PC-3 (cell line): ENCODE measurements around the gene SLC34A3. TPM values are rescaled to one million over a fixed set of nuclear protein-coding genes. Genes with fewer than 3 reads are reported as not detected.
A peak's percentile ranks its signal among the peaks of the same experiment; 100 is the strongest.

ENCODE experiments used
- ATAC-seq: fragments of 200-7000 bp; cut with Tn5 transposase; 2 replicates; pipeline ENCODE4 v1.9.1; 2020; ENCODE audit warnings: mild to moderate bottlenecking, moderate library complexity
- BruUV-seq: library from RNA; stranded (reverse); fragments of 400-500 nt; replicated peaks from 2 replicates; lab custom pipeline; 2021; lab: Mats Ljungman, UMichigan
- CTCF ChIA-PET: fragments of 300-600 bp; sonication (Branson Sonifier 250); formaldehyde crosslinking; loops from one replicate; lab custom pipeline; 2022; ENCODE audit warnings: antibody characterized with exemption; lab: Charles Lee
- POLR2A ChIA-PET: fragments of 300-600 bp; sonication (Branson Sonifier 250); formaldehyde crosslinking; loops from one replicate; lab custom pipeline; 2022; ENCODE audit warnings: antibody characterized with exemption; ENCODE audit not compliant: unreplicated experiment; lab: Charles Lee
- DNase-seq: peaks from one replicate; pipeline ENCODE4 v3.0.0-alpha.2; 2015
- H2AFZ ChIP-seq: fragments of 300-600 bp; sonication (generic); 2 replicates; pipeline ENCODE4 v1.6.0; 2016; ENCODE audit warnings: antibody characterized with exemption, low read length
- H3F3A ChIP-seq: fragments of 300-600 bp; sonication (generic); one replicate; pipeline ENCODE4 v1.6.0; 2017; ENCODE audit warnings: antibody characterized with exemption, low read length, control low read depth, mild to moderate bottlenecking; ENCODE audit not compliant: unreplicated experiment
- H3K27ac ChIP-seq: fragments of 300-600 bp; sonication (generic); 2 replicates; pipeline ENCODE4 v1.5.1; 2016; ENCODE audit warnings: mild to moderate bottlenecking, low read length
- H3K27me3 ChIP-seq: fragments of 300-600 bp; sonication (generic); 2 replicates; pipeline ENCODE4 v1.6.1; 2016; ENCODE audit warnings: low read length, mixed read lengths
- H3K36me3 ChIP-seq: fragments of 300-600 bp; sonication (generic); 2 replicates; pipeline ENCODE4 v1.6.1; 2016; ENCODE audit warnings: low read depth, mixed run types, low read length, mixed read lengths
- H3K4me1 ChIP-seq: fragments of 300-600 bp; sonication (generic); 2 replicates; pipeline ENCODE4 v1.5.1; 2016; ENCODE audit warnings: low read length; ENCODE audit not compliant: insufficient read depth
- H3K4me2 ChIP-seq: fragments of 300-600 bp; sonication (generic); 2 replicates; pipeline ENCODE4 v1.6.0; 2016; ENCODE audit warnings: low read length
- H3K4me3 ChIP-seq: fragments of 300-600 bp; sonication (generic); 2 replicates; pipeline ENCODE4 v1.5.1; 2016; ENCODE audit warnings: mild to moderate bottlenecking, low read length, mixed read lengths
- H3K79me2 ChIP-seq: fragments of 300-600 bp; sonication (generic); 2 replicates; pipeline ENCODE4 v1.6.1; 2017; ENCODE audit warnings: low read length, mixed read lengths
- H3K9ac ChIP-seq: fragments of 300-600 bp; sonication (generic); 2 replicates; pipeline ENCODE4 v1.6.0; 2016; ENCODE audit warnings: mild to moderate bottlenecking, low read length
- H3K9me2 ChIP-seq: fragments of 300-600 bp; sonication (generic); replicated peaks from 2 replicates; pipeline ENCODE4 v1.6.1; 2016; ENCODE audit warnings: mixed run types, low read length, mixed read lengths
- H3K9me3 ChIP-seq: fragments of 300-600 bp; sonication (generic); 2 replicates; pipeline ENCODE4 v1.6.1; 2016; ENCODE audit warnings: low read length, mixed read lengths
- H4K20me1 ChIP-seq: fragments of 300-600 bp; sonication (generic); 2 replicates; pipeline ENCODE4 v1.6.1; 2016; ENCODE audit warnings: low read length, mixed read lengths
- CTCF ChIP-seq: fragments of 300-600 bp; sonication (generic); conservative IDR thresholded peaks from 2 replicates; pipeline ENCODE4 v1.5.1; 2017; ENCODE audit warnings: antibody characterized with exemption, low read depth, mild to moderate bottlenecking, low read length
- EZH2 ChIP-seq: fragments of 300-600 bp; sonication (generic); IDR thresholded peaks from one replicate; pipeline ENCODE4 v1.6.1; 2017; ENCODE audit warnings: antibody characterized with exemption, mild to moderate bottlenecking, low read length; ENCODE audit not compliant: unreplicated experiment
- EZH2phosphoT487 ChIP-seq: fragments of 300-600 bp; sonication (generic); IDR thresholded peaks from 2 replicates; pipeline ENCODE4 v1.6.1; 2018; ENCODE audit warnings: mild to moderate bottlenecking, antibody characterized with exemption, low read length, borderline replicate concordance
- intact Hi-C: fragments of 100-400 bp; cut with micrococcal nuclease; formaldehyde crosslinking; loops from 2 replicates; pipeline ENCODE4 v1.9.0; 2023
- total RNA-seq: library from RNA; depleted of rRNA; stranded (reverse); fragments of >200 nt; gene quantifications from 2 replicates; pipeline ENCODE4 v1.2.3, GENCODE V29; 2014

SLC34A3 gene
- total RNA-seq, 1 experiment from 2014 or later = 1.5 TPM

- ChIA-PET CTCF (interaction anchor here (0.6 to 1.0 kb wide), 2 partner anchors 10 to 53 kb away, joined by 4 to 11 read pairs; no protein-coding TSS in a partner anchor), POLR2A (interaction anchor here (0.6 to 1.0 kb wide), 3 partner anchors 10 to 36 kb away, joined by 3 to 4 read pairs (median 4); no protein-coding TSS in a partner anchor)
- Histone ChIP-seq H3K9me3 (no peaks in the 10 kb centered on the region), H3K27me3 (no peaks in the 10 kb centered on the region), H3K79me2 (peaks cover 19% of the 10 kb centered on the region), H3K9me2 (no peaks in the 10 kb centered on the region), H3K4me3 (peak overlapping the region; percentile 67), H3K9ac (peak overlapping the region; percentile 79), H4K20me1 (no peaks in the 10 kb centered on the region), H3K36me3 (no peaks in the 10 kb centered on the region), H3F3A (no peaks in the 10 kb centered on the region), H3K4me2 (peak overlapping the region; percentile 87), H3K4me1 (peaks cover 17% of the 10 kb centered on the region), H3K27ac (peak overlapping the region; percentile 79), H2AFZ (no peak overlapping the region)
- intact Hi-C loops = no loop called here
- TF ChIP-seq EZH2phosphoT487 (no peak), CTCF (no peak), EZH2 (no peak)
- ATAC-seq = peak; percentile 37
- peak; percentile 41 for DNase-seq
- BruUV-seq = TSS peak; percentile 89
These were observed 46.0 kb downstream of the SLC34A3 start for GRCh38 chr9:137276473-137277328.

GRCh38 chr9:137277329-137278041, 46.8 kb downstream of the SLC34A3 start, which contains the start of gene TOR4A:
Gene TOR4A, plus strand, starts transcription at chr9:137277726. Its CDS starts 964 bp downstream, at chr9:137278690.
- Histone ChIP-seq H3F3A (no peaks in the 10 kb centered on the region), H3K27ac (peak within 1 kb of the TSS; percentile 79), H3K4me2 (peak within 1 kb of the TSS; percentile 87), H3K9me3 (no peaks in the 10 kb centered on the region), H3K36me3 (no peaks in the 10 kb centered on the region), H3K79me2 (peaks cover 19% of the 10 kb centered on the region), H3K9me2 (no peaks in the 10 kb centered on the region), H4K20me1 (no peaks in the 10 kb centered on the region), H3K4me1 (peaks cover 17% of the 10 kb centered on the region), H2AFZ (0 out of 2 replicates have a peak within 1 kb of the TSS, but pooled peaks have one; percentile 46), H3K27me3 (no peaks in the 10 kb centered on the region), H3K9ac (peak within 1 kb of the TSS; percentile 79), H3K4me3 (peak within 1 kb of the TSS; percentile 67)
- DNase-seq (peak; percentile 86), ATAC-seq (peak; percentile 93)
- peak; percentile 49 for TF ChIP-seq CTCF
- no peak for TF ChIP-seq EZH2phosphoT487
- no TSS peak for BruUV-seq
- ChIA-PET CTCF (interaction anchor here (0.6 to 1.0 kb wide), 2 partner anchors 9 to 54 kb away, joined by 4 to 11 read pairs; no protein-coding TSS in a partner anchor), POLR2A (interaction anchor here (0.6 to 1.0 kb wide), 3 partner anchors 9 to 105 kb away, joined by 3 to 8 read pairs (median 4); no protein-coding TSS in a partner anchor)
- intact Hi-C loops = no loop called here
